ENCODE data around the gene ALCAM.

- TF ChIP-seq CTCF (IDR thresholded peaks at IDR 0.05) (no peak), EZH2 (IDR thresholded peaks at IDR 0.05; ENCODE audit: borderline replicate concordance, insufficient read depth, low read depth, low read length, poor library complexity, severe bottlenecking) (no peak)
Measured at GRCh38 chr3:105431200-105431599, 64.5 kb downstream of the ALCAM start.

Data from B cell (primary cell).